HL-60 (cell line): ENCODE results near the gene CNTNAP2.

Experiments
- DNase-seq, 2 experiments: peaks; one replicate each; pipeline ENCODE4 v3.0.0-alpha.2; 2010 to 2020; ENCODE audit warnings: low read depth in 1 of 2, low spot score in 1 of 2
- H3K27ac ChIP-seq: fragments of 250-450 bp; sonication (Bioruptor Pico); replicated peaks from 2 replicates; pipeline ENCODE4 v1.5.1; 2020; ENCODE audit warnings: mild to moderate bottlenecking, moderate library complexity
- H3K27me3 ChIP-seq: fragments of 250-450 bp; sonication (Bioruptor Pico); 2 replicates; pipeline ENCODE4 v1.5.1; 2021; ENCODE audit warnings: mild to moderate bottlenecking, moderate library complexity; ENCODE audit not compliant: insufficient read depth, poor library complexity, severe bottlenecking
- H3K4me3 ChIP-seq: replicated peaks from 2 replicates; pipeline ENCODE4 v1.5.1; 2011; ENCODE audit warnings: mild to moderate bottlenecking, control low read depth, low read length; ENCODE audit not compliant: insufficient read depth
- GABPA ChIP-seq: IDR thresholded peaks from 2 replicates; pipeline ENCODE4 v1.6.1; 2012; ENCODE audit warnings: low read depth
- POLR2AphosphoS5 ChIP-seq: IDR thresholded peaks from 2 replicates; pipeline ENCODE4 v1.6.1; 2012; ENCODE audit warnings: low read depth
- SPI1 ChIP-seq: IDR thresholded peaks from 2 replicates; pipeline ENCODE4 v1.6.1; 2012; ENCODE audit warnings: low read depth, mild to moderate bottlenecking, borderline replicate concordance
- TF ChIP-seq, protein P1 (sequence below): IDR thresholded peaks from one replicate; pipeline ENCODE4 v1.5.1; 2011; ENCODE audit warnings: low read length, control low read depth, inconsistent platforms; ENCODE audit not compliant: insufficient read depth
- TF ChIP-seq, protein P2 (sequence below): IDR thresholded peaks from 2 replicates; pipeline ENCODE4 v1.6.1; 2012; ENCODE audit warnings: low read depth; ENCODE audit not compliant: insufficient replicate concordance

The CNTNAP2 gene

GRCh38 chr7:148151778-148152177 lies 2035.2 kb downstream of the CNTNAP2 start:
- no peak for DNase-seq
- Histone ChIP-seq H3K27me3 (no peaks in the 10 kb centered on the region), H3K27ac (no peak overlapping the region), H3K4me3 (no peak overlapping the region)
- TF ChIP-seq POLR2AphosphoS5, result no peak
- TF ChIP-seq, protein P1, sequence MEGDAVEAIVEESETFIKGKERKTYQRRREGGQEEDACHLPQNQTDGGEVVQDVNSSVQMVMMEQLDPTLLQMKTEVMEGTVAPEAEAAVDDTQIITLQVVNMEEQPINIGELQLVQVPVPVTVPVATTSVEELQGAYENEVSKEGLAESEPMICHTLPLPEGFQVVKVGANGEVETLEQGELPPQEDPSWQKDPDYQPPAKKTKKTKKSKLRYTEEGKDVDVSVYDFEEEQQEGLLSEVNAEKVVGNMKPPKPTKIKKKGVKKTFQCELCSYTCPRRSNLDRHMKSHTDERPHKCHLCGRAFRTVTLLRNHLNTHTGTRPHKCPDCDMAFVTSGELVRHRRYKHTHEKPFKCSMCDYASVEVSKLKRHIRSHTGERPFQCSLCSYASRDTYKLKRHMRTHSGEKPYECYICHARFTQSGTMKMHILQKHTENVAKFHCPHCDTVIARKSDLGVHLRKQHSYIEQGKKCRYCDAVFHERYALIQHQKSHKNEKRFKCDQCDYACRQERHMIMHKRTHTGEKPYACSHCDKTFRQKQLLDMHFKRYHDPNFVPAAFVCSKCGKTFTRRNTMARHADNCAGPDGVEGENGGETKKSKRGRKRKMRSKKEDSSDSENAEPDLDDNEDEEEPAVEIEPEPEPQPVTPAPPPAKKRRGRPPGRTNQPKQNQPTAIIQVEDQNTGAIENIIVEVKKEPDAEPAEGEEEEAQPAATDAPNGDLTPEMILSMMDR, result no peak
- TF ChIP-seq GABPA, result no peak
- TF ChIP-seq, protein P2, sequence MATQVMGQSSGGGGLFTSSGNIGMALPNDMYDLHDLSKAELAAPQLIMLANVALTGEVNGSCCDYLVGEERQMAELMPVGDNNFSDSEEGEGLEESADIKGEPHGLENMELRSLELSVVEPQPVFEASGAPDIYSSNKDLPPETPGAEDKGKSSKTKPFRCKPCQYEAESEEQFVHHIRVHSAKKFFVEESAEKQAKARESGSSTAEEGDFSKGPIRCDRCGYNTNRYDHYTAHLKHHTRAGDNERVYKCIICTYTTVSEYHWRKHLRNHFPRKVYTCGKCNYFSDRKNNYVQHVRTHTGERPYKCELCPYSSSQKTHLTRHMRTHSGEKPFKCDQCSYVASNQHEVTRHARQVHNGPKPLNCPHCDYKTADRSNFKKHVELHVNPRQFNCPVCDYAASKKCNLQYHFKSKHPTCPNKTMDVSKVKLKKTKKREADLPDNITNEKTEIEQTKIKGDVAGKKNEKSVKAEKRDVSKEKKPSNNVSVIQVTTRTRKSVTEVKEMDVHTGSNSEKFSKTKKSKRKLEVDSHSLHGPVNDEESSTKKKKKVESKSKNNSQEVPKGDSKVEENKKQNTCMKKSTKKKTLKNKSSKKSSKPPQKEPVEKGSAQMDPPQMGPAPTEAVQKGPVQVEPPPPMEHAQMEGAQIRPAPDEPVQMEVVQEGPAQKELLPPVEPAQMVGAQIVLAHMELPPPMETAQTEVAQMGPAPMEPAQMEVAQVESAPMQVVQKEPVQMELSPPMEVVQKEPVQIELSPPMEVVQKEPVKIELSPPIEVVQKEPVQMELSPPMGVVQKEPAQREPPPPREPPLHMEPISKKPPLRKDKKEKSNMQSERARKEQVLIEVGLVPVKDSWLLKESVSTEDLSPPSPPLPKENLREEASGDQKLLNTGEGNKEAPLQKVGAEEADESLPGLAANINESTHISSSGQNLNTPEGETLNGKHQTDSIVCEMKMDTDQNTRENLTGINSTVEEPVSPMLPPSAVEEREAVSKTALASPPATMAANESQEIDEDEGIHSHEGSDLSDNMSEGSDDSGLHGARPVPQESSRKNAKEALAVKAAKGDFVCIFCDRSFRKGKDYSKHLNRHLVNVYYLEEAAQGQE, result no peak
- TF ChIP-seq SPI1, result no peak

DNA sequence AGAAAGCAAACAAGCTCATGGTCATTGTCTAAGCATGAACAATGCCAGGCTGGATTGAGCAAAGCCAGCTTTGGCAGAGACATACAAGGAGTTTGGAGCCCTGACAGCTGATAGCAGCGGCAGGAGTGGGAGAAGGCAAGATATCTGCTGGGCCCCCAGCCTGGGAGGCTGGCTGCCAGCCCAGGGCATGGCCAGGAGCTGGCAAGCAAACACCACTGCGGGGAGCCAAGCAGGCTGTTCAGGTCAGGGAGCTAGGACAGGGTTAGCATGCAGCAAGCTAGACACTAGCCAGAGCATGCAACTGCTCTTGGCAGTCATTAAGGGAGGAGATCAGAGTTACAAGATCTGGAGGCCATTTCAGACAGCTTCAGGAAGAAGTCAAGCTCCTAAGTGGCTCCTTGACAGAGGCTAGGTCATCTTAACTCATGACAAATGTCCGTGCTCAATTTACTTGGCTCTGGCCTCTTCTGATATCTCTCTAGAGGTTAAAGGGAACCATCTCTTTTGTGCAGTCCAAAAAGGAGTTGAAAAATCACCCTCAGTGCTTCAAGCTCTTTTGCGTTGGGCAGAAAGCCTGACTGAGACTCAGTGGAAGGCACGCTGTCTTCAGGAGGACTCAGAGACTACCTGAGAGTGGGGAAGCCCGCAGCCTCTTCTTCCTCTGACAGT lies 2037.1 kb downstream of the CNTNAP2 start:
- Histone ChIP-seq H3K27me3 (no peaks in the 10 kb centered on the region), H3K4me3 (no peak overlapping the region), H3K27ac (no peak overlapping the region)
- DNase-seq, result no peak
- TF ChIP-seq GABPA (no peak), SPI1 (no peak), POLR2AphosphoS5 (no peak)
- TF ChIP-seq, protein P2, result no peak
- TF ChIP-seq, protein P1, result no peak

DNA sequence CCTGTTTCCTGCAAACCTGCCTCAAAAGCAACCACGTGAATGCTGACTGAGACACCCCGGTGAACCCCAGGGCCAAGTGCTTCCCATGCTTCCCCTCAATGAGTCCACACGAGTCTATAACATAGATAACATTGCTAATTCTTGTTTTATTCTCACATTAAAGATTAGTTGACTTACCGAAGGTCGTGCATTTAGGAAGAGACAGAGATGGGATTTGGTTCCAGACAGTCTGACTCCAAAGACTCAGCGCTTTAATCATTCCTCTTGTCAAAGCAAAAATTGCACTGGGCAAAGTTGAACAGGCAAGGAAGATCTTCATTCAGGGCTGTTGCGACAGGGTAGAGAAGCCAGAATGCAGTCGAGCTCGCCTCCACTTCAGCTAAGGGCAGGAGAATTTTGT lies 2038.4 kb downstream of the CNTNAP2 start:
- no peak for TF ChIP-seq SPI1
- no peak for TF ChIP-seq POLR2AphosphoS5
- TF ChIP-seq, protein P2, result no peak
- TF ChIP-seq, protein P1, result no peak
- Histone ChIP-seq H3K27ac (no peak overlapping the region), H3K4me3 (no peak overlapping the region), H3K27me3 (no peaks in the 10 kb centered on the region)
- DNase-seq, result no peak
